PFSK-1 (cell line): ENCODE measurements around the gene PRSS53.

Experiments
- POLR2AphosphoS5 ChIP-seq: IDR thresholded peaks from 2 replicates; pipeline ENCODE4 v1.6.1; 2012; ENCODE audit warnings: low read depth, mild to moderate bottlenecking, control low read depth, low read length, moderate library complexity
- SIN3A ChIP-seq: IDR thresholded peaks from 2 replicates; pipeline ENCODE4 v1.6.1; 2012; ENCODE audit warnings: mild to moderate bottlenecking, low read length, moderate library complexity, borderline replicate concordance; ENCODE audit not compliant: insufficient read depth
- TF ChIP-seq, protein P1 (sequence below), 2 experiments: IDR thresholded peaks; 2 replicates each; pipeline versions ENCODE4 v1.6.1 to v1.8.0; 2011 to 2012; ENCODE audit warnings: low read depth in 2 of 2, low read length in 2 of 2, control low read depth in 1 of 2, inconsistent platforms in 1 of 2, mild to moderate bottlenecking in 1 of 2, moderate library complexity in 1 of 2; ENCODE audit not compliant: insufficient read depth in 1 of 2

DNA sequence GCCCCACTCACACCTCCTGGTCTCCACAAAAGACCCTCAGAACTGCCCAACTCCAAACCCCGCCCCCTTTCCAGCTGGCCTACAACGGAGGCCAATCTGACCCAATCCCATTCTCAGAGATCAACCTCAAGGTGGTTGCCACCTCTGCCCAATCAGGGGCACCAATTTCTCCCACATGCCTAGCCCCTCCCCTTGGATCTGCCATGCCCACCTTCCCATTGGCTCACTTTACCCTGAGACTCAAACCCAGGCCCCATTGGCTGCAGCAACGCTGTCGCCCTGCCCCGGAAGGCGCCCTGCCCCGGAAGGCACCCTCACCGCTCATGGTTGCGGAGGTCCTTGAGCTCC is 25.3 kb downstream of the PRSS53 start:
- TF ChIP-seq POLR2AphosphoS5 (no peak), SIN3A (no peak)
- TF ChIP-seq, protein P1, sequence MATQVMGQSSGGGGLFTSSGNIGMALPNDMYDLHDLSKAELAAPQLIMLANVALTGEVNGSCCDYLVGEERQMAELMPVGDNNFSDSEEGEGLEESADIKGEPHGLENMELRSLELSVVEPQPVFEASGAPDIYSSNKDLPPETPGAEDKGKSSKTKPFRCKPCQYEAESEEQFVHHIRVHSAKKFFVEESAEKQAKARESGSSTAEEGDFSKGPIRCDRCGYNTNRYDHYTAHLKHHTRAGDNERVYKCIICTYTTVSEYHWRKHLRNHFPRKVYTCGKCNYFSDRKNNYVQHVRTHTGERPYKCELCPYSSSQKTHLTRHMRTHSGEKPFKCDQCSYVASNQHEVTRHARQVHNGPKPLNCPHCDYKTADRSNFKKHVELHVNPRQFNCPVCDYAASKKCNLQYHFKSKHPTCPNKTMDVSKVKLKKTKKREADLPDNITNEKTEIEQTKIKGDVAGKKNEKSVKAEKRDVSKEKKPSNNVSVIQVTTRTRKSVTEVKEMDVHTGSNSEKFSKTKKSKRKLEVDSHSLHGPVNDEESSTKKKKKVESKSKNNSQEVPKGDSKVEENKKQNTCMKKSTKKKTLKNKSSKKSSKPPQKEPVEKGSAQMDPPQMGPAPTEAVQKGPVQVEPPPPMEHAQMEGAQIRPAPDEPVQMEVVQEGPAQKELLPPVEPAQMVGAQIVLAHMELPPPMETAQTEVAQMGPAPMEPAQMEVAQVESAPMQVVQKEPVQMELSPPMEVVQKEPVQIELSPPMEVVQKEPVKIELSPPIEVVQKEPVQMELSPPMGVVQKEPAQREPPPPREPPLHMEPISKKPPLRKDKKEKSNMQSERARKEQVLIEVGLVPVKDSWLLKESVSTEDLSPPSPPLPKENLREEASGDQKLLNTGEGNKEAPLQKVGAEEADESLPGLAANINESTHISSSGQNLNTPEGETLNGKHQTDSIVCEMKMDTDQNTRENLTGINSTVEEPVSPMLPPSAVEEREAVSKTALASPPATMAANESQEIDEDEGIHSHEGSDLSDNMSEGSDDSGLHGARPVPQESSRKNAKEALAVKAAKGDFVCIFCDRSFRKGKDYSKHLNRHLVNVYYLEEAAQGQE (IDR thresholded peaks at IDR 0.05; ENCODE audit: insufficient read depth in 1 of 2, low read depth in 2 of 2, low read length in 2 of 2) = no peak
